Activated CD8-positive, alpha-beta memory T cell treated with anti-CD3 and anti-CD28 coated beads for 36 hours (primary cell): ENCODE results near the gene UEVLD. TPM values are rescaled to one million over a fixed set of nuclear protein-coding genes. Genes with fewer than 3 reads are reported as not detected.

ENCODE experiments used
- total RNA-seq, 2 experiments: library from RNA; stranded (reverse); gene quantifications; one replicate each; pipeline ENCODE4 v1.2.3, GENCODE V29; 2021

UEVLD gene
- total RNA-seq, 2 experiments from 2014 or later = 17.6 to 19.3 TPM

Other genes starting within 250 kb of the UEVLD start
- 1,000 to 10,000 TPM; 2,412 to 2,434 TPM for gene LDHA, start 194.2 kb downstream of the UEVLD start, total RNA-seq
- not detected for gene LDHC, start 176.4 kb downstream of the UEVLD start, total RNA-seq
- gene LDHAL6A, start 132.9 kb downstream of the UEVLD start, total RNA-seq = not detected
- 10 to 100 TPM; 48.1 to 49.0 TPM for gene TSG101, start 61.8 kb downstream of the UEVLD start, total RNA-seq
- gene MISFA, start 11.1 kb upstream of the UEVLD start, total RNA-seq = under 1 TPM; 0.84 to 0.88 TPM
- 10 to 100 TPM; 22.6 TPM for gene SPTY2D1, start 45.6 kb upstream of the UEVLD start, total RNA-seq
- 1 to 10 TPM; 1.1 to 1.3 TPM for gene TMEM86A, start 110.0 kb upstream of the UEVLD start, total RNA-seq
- gene IGSF22, start 137.5 kb upstream of the UEVLD start, total RNA-seq = under 1 TPM; 0.48 to 0.92 TPM
- gene PTPN5, start 203.1 kb upstream of the UEVLD start, total RNA-seq = not detected